GM21423 (cell line): Measurements from ENCODE around the gene ADAMTS12.

Experiments used
- ATAC-seq: cut with Tn5 transposase; IDR thresholded peaks from one replicate; pipeline ENCODE4 v1.9.1; 2021; ENCODE audit warnings: mild to moderate bottlenecking, moderate library complexity; ENCODE audit not compliant: unreplicated experiment

ADAMTS12 gene, protein sequence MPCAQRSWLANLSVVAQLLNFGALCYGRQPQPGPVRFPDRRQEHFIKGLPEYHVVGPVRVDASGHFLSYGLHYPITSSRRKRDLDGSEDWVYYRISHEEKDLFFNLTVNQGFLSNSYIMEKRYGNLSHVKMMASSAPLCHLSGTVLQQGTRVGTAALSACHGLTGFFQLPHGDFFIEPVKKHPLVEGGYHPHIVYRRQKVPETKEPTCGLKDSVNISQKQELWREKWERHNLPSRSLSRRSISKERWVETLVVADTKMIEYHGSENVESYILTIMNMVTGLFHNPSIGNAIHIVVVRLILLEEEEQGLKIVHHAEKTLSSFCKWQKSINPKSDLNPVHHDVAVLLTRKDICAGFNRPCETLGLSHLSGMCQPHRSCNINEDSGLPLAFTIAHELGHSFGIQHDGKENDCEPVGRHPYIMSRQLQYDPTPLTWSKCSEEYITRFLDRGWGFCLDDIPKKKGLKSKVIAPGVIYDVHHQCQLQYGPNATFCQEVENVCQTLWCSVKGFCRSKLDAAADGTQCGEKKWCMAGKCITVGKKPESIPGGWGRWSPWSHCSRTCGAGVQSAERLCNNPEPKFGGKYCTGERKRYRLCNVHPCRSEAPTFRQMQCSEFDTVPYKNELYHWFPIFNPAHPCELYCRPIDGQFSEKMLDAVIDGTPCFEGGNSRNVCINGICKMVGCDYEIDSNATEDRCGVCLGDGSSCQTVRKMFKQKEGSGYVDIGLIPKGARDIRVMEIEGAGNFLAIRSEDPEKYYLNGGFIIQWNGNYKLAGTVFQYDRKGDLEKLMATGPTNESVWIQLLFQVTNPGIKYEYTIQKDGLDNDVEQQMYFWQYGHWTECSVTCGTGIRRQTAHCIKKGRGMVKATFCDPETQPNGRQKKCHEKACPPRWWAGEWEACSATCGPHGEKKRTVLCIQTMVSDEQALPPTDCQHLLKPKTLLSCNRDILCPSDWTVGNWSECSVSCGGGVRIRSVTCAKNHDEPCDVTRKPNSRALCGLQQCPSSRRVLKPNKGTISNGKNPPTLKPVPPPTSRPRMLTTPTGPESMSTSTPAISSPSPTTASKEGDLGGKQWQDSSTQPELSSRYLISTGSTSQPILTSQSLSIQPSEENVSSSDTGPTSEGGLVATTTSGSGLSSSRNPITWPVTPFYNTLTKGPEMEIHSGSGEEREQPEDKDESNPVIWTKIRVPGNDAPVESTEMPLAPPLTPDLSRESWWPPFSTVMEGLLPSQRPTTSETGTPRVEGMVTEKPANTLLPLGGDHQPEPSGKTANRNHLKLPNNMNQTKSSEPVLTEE (N-terminal part only)

DNA sequence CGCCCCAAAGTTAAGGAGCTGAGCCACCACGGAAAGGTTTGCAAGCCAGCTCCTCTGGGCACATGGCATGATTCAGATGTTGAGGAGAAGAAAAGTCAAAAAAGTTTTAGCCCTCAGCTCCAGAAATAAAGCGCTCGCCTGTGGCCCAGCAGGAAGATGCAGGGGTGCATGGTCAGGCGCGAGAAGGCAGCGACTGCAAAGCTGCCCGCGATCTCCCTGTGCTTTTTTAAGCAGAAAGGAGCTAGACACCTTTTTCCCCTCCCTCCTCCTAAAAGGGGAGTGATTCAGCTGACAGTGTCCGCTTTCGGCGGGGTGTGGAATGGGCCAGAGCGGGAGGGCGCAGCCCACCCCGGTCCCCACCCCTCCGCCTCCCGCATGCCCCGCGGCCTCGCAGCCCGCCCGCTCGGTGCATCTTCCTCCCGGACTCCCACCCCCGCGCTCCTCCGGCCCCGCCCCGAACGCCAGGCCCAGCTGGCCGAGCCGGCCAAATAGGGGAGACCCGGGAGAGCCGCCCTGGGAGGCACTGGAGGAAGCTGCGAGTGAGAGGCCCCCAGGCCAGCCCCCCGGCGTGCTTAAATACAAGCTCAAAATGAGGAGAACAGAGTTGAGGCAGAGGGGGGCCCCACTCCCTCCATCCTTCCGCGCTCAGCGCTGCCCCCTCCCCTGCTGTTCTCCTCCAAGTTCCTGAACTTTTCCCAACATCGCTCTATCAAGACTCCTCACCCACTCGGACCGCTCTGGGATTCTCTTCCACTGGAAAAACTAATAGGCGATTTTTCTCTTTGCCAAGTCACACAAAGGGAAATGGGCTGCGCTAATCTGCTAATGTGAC lies at the start of gene ADAMTS12:
Gene ADAMTS12, minus strand, starts transcription at position 203 of the 832 bp plus-strand sequence. Its CDS starts 134 bp downstream, at position 69.
- ATAC-seq = no peak

DNA sequence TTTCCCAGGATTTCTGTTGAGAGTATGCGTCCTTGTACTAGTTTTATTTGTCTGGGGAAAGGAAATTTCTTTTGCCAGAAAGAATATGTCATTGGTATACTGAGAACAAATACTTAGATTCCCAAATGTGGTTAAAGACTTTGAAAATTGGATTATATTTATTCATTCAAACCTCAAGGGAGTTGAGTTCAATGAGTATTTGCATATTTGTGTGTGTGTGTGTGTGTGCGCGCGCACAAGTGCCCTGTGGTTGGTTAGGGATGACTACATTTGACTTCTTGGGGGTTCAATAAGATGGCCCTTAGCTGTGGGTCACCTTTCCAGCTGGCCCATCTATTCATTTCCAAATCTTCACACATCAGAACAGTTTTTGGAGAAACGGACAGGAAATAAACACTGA lies 49.3 kb upstream of the ADAMTS12 start:
- ATAC-seq = no peak

DNA sequence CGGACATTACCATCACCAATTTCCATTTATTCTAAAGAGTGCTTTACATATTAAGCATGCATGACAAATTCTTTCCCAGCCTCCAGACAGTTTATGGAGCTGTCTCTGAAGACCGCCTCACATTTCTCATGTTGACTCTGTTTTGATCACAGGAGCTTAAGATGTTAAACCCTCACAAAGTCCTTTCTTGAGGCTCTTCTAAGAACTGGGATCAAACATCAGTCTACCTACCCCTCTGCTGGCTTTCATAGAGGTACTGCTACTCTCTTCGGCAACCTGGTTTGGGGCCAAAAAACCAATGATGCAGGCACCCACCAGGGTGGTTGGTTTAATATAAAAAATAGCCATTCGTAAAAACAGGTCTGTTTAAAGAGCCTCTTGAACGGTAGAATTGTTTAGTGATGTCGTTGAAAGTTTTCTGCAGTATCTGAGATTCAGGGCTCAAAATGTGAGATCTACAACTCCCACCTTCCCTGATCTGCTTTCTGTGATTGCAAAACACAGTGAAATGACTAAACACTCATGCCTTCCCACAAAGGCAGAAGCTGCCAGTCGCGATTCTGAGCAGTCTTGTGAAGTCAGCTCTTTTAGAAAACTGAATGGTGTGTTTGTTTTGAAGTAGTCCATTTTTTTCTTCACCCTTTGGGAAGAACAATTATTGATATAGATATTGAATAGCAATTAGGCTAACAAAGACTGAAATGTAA lies 47.9 kb upstream of the ADAMTS12 start:
- no peak for ATAC-seq

DNA sequence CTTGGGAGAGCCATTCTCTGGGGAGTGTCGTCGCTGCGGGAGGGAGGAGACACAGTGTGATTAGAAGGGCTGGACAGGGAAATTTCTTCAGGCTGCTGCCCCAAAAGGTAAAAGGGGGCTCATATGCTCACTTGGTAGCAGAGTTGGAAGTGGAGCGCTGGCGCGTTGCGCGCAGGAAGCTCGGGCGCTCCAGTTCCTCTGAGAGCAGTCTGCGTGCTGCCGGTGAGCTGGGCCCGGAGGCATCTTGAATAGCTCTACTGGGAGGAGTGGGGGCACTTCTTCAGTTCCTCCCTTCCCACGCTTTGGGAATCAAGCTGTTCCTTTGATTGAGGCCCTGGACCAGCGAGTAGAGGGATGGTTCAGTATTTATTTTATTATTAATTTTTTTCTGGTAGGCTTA lies 47.1 kb upstream of the ADAMTS12 start:
- ATAC-seq = no peak

DNA sequence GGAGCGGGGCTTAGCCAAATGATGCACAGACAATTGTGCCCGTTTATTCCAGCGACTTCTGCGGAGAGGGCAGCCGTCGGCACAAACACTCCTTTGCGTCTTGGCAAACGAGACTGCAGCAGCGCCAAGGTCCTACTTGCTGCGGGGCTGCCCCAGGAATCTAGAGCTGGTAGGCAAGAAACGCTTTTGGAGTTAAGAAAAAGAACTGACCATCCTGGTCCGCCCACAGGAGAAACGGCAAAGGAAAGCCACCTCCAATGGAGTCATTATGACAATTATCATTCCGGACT lies 46.7 kb upstream of the ADAMTS12 start:
- ATAC-seq = no peak

DNA sequence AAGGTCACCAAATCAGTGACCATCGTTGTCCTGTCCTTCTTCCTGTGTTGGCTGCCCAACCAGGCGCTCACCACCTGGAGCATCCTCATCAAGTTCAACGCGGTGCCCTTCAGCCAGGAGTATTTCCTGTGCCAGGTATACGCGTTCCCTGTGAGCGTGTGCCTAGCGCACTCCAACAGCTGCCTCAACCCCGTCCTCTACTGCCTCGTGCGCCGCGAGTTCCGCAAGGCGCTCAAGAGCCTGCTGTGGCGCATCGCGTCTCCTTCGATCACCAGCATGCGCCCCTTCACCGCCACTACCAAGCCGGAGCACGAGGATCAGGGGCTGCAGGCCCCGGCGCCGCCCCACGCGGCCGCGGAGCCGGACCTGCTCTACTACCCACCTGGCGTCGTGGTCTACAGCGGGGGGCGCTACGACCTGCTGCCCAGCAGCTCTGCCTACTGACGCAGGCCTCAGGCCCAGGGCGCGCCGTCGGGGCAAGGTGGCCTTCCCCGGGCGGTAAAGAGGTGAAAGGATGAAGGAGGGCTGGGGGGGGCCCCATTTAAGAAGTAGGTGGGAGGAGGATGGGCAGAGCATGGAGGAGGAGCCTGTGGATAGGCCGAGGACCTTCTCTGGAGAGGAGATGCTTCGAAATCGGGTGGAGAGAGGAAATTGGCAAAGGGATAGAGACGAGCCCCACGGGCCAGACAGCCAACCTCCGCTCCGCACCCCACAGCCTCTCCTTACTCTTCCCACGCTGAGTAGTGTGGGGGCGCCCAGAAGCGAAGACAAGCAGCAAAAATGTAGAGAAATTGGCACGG lies 46.1 kb upstream of the ADAMTS12 start:
- ATAC-seq = no peak

DNA sequence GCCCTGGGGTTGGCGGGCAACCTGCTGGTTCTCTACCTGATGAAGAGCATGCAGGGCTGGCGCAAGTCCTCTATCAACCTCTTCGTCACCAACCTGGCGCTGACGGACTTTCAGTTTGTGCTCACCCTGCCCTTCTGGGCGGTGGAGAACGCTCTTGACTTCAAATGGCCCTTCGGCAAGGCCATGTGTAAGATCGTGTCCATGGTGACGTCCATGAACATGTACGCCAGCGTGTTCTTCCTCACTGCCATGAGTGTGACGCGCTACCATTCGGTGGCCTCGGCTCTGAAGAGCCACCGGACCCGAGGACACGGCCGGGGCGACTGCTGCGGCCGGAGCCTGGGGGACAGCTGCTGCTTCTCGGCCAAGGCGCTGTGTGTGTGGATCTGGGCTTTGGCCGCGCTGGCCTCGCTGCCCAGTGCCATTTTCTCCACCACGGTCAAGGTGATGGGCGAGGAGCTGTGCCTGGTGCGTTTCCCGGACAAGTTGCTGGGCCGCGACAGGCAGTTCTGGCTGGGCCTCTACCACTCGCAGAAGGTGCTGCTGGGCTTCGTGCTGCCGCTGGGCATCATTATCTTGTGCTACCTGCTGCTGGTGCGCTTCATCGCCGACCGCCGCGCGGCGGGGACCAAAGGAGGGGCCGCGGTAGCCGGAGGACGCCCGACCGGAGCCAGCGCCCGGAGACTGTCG lies 45.4 kb upstream of the ADAMTS12 start:
- no peak for ATAC-seq

DNA sequence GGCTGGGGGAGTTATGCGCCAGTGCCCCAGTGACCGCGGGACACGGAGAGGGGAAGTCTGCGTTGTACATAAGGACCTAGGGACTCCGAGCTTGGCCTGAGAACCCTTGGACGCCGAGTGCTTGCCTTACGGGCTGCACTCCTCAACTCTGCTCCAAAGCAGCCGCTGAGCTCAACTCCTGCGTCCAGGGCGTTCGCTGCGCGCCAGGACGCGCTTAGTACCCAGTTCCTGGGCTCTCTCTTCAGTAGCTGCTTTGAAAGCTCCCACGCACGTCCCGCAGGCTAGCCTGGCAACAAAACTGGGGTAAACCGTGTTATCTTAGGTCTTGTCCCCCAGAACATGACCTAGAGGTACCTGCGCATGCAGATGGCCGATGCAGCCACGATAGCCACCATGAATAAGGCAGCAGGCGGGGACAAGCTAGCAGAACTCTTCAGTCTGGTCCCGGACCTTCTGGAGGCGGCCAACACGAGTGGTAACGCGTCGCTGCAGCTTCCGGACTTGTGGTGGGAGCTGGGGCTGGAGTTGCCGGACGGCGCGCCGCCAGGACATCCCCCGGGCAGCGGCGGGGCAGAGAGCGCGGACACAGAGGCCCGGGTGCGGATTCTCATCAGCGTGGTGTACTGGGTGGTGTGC lies 44.7 kb upstream of the ADAMTS12 start, which contains the start of gene RXFP3:
Gene RXFP3, plus strand, starts transcription at position 6 of the 636 bp plus-strand sequence. Its CDS starts 355 bp downstream, at position 361.
- no peak for ATAC-seq

DNA sequence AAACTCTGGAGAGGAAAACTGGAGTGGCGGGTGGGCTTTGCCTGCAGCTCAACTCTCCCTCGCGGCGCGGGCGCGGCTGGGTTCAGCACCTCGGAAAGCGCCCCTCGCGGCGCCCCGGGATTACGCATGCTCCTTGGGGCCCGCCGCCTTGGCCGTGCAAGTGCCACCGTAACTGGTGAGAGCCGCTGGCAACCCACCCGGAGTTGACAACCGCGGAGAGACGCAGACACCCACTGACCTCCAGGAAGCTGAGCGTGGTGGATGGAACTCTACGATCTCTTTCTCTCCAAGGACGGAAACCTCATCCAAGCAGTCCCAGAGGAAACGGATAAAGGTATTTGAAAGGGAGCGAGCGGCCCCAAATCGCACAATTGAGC lies 44.2 kb upstream of the ADAMTS12 start:
- peak; percentile 39 for ATAC-seq

DNA sequence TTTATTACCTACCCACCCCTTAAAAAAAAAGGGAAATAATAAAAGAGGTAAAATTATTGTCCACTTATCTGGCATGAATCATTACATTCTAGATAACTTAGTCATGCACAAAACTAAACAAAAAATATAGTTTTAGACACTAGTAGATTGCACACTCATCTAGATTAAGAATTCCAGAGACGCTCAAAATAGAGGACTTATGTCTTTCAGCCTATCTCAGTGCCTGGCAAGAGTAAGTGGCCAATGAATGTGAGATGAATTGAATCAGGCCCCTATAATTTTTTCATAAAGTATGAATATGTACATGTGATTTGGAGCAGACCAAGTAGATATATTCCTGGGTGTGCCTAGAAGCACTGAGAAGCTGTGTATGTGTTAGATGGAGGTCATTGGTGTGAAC lies 42.4 kb upstream of the ADAMTS12 start:
- peak; percentile 16 for ATAC-seq

DNA sequence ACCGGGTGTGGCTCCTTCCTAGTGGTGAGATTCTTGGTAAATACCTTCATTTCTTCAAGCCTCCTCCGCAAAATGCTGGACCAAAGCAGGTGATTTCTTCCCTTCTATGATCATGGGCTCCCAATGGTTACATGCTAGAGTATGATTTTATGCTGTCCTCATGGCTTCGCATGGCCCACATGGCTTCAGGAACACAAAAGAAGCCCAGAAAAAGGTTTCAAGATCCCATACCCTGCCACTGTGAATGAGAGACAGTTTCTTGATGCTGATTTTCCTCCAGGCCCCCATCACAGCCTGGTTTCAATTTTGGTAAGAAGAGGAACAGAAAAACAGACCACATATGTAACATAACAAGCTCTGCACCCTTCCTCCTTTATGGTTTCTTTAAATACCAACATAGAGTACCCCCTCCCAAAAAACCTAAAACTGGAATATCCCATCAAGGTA lies 42.0 kb upstream of the ADAMTS12 start:
- ATAC-seq = peak; percentile 85

DNA sequence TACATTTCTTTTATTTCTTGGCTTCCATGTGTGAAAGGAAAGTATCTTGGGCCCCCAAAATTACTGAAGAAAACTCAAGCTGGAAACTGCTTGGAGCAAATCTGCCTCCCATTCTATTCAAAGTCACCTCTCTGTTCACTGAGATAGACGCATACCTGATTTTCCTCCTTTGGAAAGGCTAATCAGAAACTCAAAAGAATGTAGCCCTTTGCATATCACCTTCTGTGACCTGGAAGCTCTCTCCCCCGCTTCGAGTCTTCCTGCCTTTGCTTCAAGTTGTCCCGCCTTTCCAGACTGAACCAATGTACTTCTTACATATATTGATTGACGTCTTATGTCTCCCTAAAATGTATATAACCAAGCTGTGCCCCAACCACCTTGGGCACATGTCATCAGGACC lies 39.3 kb upstream of the ADAMTS12 start:
- no peak for ATAC-seq

DNA sequence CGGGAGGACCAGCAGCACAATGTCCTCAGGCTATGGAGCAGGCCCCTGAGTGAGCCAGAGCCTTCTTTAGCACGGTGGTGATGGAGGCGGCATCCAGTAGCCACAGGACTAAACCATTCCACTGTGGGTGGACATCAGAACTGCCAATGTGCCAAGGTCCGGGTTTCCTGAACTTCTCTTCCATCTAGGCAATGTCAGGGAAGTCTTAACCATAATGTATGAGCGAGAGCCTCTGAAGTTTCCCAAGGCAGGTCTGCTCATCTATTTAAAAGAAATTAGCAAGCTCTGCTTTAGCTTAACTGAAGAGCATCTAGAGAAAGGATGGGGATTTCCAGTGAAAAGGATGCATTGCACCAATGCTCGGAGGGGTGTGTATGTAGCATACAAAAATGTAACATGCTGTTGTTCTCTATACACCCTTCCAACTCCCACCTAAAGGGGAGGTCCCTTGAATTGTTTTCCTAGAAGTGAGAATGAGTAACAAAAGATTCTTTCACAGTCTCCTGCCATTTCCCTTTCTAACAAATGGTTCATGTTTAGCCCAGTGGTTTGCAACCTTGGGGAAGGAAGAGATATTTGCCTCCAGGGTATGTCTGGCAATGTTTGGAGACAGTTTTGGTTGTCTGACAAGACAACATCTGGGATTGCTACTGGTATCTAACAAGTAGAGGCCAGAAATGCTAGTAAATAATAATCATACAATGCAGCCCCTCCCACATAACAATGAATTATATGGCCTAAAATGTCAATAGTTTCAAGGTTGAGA lies 38.3 kb upstream of the ADAMTS12 start:
- ATAC-seq = no peak

DNA sequence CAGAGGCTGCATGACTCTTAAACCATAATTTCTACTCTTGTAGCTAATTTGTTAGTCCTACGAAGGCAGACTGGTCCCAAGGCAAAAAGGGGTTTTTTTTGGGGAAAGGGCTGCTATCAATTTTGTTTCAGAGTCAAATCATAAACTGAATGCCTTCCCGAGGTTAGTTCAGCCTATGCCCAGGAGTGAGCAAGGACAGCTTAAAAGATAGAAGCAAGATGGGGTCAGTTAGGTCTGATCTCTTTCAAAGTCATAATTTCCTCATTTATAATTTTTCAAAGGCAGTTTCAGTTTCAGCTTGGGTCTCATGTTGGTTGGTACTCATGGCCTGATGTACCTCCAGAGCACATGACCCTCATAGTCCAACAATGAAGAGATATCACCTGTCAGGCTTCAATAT lies 36.5 kb upstream of the ADAMTS12 start:
- ATAC-seq = no peak

DNA sequence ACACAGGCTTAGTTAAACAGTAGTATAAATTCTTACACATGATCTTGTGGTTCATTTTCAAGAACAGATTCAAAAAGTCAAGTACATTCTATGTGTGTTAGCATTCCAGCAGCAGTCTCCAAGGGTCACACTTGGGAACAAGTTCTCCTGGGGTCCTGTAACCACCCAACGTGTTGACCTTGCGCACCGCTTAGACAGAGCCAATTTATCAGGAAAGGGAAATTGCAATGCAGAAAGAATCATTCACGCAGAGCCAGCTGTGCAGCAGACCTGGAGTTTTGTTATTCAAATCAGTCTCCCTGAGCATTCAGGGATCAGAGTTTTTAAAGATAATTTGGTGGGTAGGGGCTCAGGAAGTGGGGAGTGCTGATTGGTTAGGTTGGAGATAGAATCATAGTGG lies 35.9 kb upstream of the ADAMTS12 start:
- no peak for ATAC-seq

DNA sequence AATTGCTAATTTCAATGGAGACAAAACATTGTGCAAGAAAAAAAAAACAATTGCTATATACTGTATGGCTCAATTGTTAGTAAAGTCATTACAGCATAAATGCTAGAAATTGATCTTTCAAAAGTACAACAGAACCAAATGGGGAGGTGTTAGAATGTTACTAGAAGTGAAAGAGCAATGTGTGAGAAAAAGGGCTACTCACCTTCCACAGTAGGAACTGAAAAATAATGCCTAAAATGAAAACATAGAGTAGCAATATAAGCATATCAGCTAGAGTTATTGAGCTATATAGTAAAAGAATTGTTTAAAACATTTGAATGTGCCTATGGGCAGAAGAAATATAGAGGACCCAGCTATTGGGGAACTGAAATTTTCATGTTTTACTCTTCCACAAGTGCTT lies 33.5 kb upstream of the ADAMTS12 start:
- ATAC-seq = no peak

DNA sequence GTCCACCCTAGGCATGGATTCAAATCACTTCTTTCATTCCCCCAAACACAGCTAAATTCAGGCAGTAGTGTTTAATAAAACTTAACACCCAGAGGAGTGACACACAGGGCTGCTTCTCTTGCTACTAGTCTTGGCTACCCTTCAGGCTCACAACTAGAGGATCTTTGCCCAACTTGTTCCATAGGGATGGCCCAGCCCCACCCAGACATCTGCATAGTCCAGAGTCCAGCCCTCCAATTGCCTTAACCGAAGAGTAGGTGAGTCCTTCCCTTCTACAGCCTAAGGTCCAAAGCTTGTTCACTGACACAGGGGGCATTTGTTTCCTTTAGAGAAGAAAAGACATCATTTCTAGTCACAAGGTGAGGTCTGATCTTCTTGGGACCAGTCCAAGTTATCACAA lies 29.2 kb upstream of the ADAMTS12 start:
- ATAC-seq = no peak
